IPS-NIHi7 (cell line): Measurements from ENCODE around the gene RTEL1.
"Not testable (repeated sequence)": the region's sequence is repeated elsewhere in the genome, so short reads cannot be mapped to it uniquely, and the experiment has no call there.

Experiments
- DNase-seq: peaks from one replicate; pipeline ENCODE4 v3.0.0; 2012; ENCODE audit warnings: mixed read lengths; ENCODE audit errors: extremely low spot score

The RTEL1 gene

GRCh38 chr20:63652192-63652980 lies 5.7 kb upstream of the RTEL1 start:
- no peak for DNase-seq

GRCh38 chr20:63653041-63653973 lies 4.8 kb upstream of the RTEL1 start, which contains the start of gene STMN3:
Gene STMN3 (minus strand): TSS chr20:63653424. CDS start chr20:63653345, 79 bp downstream.
- peak; percentile 92 for DNase-seq

- DNase-seq = no peak
These were observed 4.0 kb upstream of the RTEL1 start for GRCh38 chr20:63653974-63654668.

GRCh38 chr20:63655249-63655648 lies 2.9 kb upstream of the RTEL1 start:
- no peak for DNase-seq

- no peak for DNase-seq
These were observed 1.7 kb upstream of the RTEL1 start for GRCh38 chr20:63656451-63656850.

GRCh38 chr20:63657260-63657936 lies 714 bp upstream of the RTEL1 start:
- DNase-seq = no peak

- no peak for DNase-seq
These were observed 656 bp downstream of the RTEL1 start for GRCh38 chr20:63658749-63659187.

GRCh38 chr20:63659370-63659769 lies 1.3 kb downstream of the RTEL1 start:
- DNase-seq = no peak

- DNase-seq = not testable (repeated sequence)
These were observed 2.1 kb downstream of the RTEL1 start for GRCh38 chr20:63660174-63660573.

- no peak for DNase-seq
These were observed 2.5 kb downstream of the RTEL1 start for GRCh38 chr20:63660622-63661021.

GRCh38 chr20:63661108-63661507 lies 3.0 kb downstream of the RTEL1 start:
- no peak for DNase-seq

- DNase-seq = no peak
These were observed 4.1 kb downstream of the RTEL1 start for GRCh38 chr20:63661959-63662812.

- no peak for DNase-seq
These were observed 4.7 kb downstream of the RTEL1 start for GRCh38 chr20:63662813-63663189.

GRCh38 chr20:63663332-63664066 lies 5.4 kb downstream of the RTEL1 start:
- DNase-seq = no peak

GRCh38 chr20:63664143-63664851 lies 6.2 kb downstream of the RTEL1 start:
- no peak for DNase-seq

- DNase-seq = peak; percentile 66
These were observed 6.9 kb downstream of the RTEL1 start for GRCh38 chr20:63664861-63665594.

- no peak for DNase-seq
These were observed 7.6 kb downstream of the RTEL1 start for GRCh38 chr20:63665708-63666107.

GRCh38 chr20:63667858-63668257 lies 9.7 kb downstream of the RTEL1 start:
- DNase-seq = no peak
